Endometrial microvascular endothelial cells (primary cell): ENCODE measurements around the gene BIK. TPM values are rescaled to one million over a fixed set of nuclear protein-coding genes. Genes with fewer than 3 reads are reported as not detected.

ENCODE experiments used
- in situ Hi-C: cut with HindIII; loops from 2 replicates; pipeline ENCODE4 v1.10.0; 2017; ENCODE audit warnings: low sequenced_read_pairs, low pct_unique_long_range_greater_than_20kb; ENCODE audit errors: inconsistent ontology term
- total RNA-seq: library from RNA; depleted of rRNA; stranded (reverse); fragments of >200 nt; gene quantifications from one replicate; pipeline ENCODE4 v1.2.3, GENCODE V29; 2015; ENCODE audit errors: inconsistent ontology term

BIK gene
- total RNA-seq, 1 donor from 2014 or later: 0.56 TPM

- in situ Hi-C loops: no loop called here
These were observed 44.5 kb downstream of the BIK start for GRCh38 chr22:43154887-43155536.

GRCh38 chr22:43155789-43156188 lies 45.2 kb downstream of the BIK start:
- in situ Hi-C loops: no loop called here

- in situ Hi-C loops: no loop called here
These were observed 45.9 kb downstream of the BIK start for GRCh38 chr22:43156413-43156812.

GRCh38 chr22:43157874-43158546 lies 47.5 kb downstream of the BIK start:
- in situ Hi-C loops: no loop called here

- in situ Hi-C loops: no loop called here
These were observed 48.4 kb downstream of the BIK start for GRCh38 chr22:43158778-43159483.

GRCh38 chr22:43159484-43160178 lies 49.1 kb downstream of the BIK start:
- in situ Hi-C loops: no loop called here

GRCh38 chr22:43160497-43161126 lies 50.1 kb downstream of the BIK start:
- in situ Hi-C loops: no loop called here

GRCh38 chr22:43162412-43163150 lies 52.0 kb downstream of the BIK start:
- in situ Hi-C loops: no loop called here

- in situ Hi-C loops: no loop called here
These were observed 52.8 kb downstream of the BIK start for GRCh38 chr22:43163241-43163795.

- in situ Hi-C loops: no loop called here
These were observed 54.1 kb downstream of the BIK start for GRCh38 chr22:43164636-43165035.

- in situ Hi-C loops: no loop called here
These were observed 55.8 kb downstream of the BIK start for GRCh38 chr22:43166132-43166930.

- in situ Hi-C loops: no loop called here
These were observed 56.5 kb downstream of the BIK start for GRCh38 chr22:43167001-43167589.

GRCh38 chr22:43168471-43169309 lies 58.1 kb downstream of the BIK start:
- in situ Hi-C loops: no loop called here

GRCh38 chr22:43169310-43170130 lies 59.0 kb downstream of the BIK start:
- in situ Hi-C loops: no loop called here

GRCh38 chr22:43170131-43170480 lies 59.6 kb downstream of the BIK start:
- in situ Hi-C loops: no loop called here
